Endothelial cell of umbilical vein (primary cell): ENCODE data around the gene PDHX. TPM values are rescaled to one million over a fixed set of nuclear protein-coding genes. Genes with fewer than 3 reads are reported as not detected.

Experiments used
- BruUV-seq: library from RNA; stranded (reverse); fragments of 400-500 nt; replicated peaks from 2 replicates; lab custom pipeline; 2021; lab: Mats Ljungman, UMichigan
- CTCF ChIA-PET: fragments of 300-600, 350-600 bp; sonication (Branson Sonifier 250); formaldehyde crosslinking; loops from one replicate; lab custom pipeline; 2021; ENCODE audit warnings: antibody characterized with exemption, inconsistent platforms; lab: Charles Lee
- POLR2A ChIA-PET: fragments of 300-600, 350-600 bp; sonication (Branson Sonifier 250); formaldehyde crosslinking; loops from one replicate; lab custom pipeline; 2021; ENCODE audit warnings: antibody characterized with exemption, inconsistent platforms; lab: Charles Lee
- DNase-seq: peaks from one replicate; pipeline ENCODE4 v3.0.0-alpha.2; 2011; ENCODE audit warnings: low read depth, low spot score
- FAIRE-seq: peaks from 2 replicates; lab custom pipeline; 2011; peaks lifted over from hg19 to GRCh38; lab: Jason Lieb, UNC
- H2AFZ ChIP-seq: 2 replicates; pipeline ENCODE4 v1.6.0; 2012; ENCODE audit warnings: low read depth, low read length, control low read depth, inconsistent platforms
- H3K27ac ChIP-seq: 2 replicates; pipeline ENCODE4 v1.5.1; 2011; ENCODE audit warnings: low read depth, mild to moderate bottlenecking, control low read depth, low read length, moderate library complexity; ENCODE audit not compliant: insufficient read depth
- H3K27me3 ChIP-seq, 2 experiments: 2 replicates each; pipeline versions ENCODE4 v1.6.0 to v1.6.1; 2011; ENCODE audit warnings: low read length in 2 of 2, mixed read lengths in 1 of 2; ENCODE audit not compliant: control insufficient read depth in 2 of 2, insufficient read depth in 2 of 2
- H3K36me3 ChIP-seq, 2 experiments: 2 replicates in 1 of 2; 3 replicates in 1 of 2; pipeline ENCODE4 v1.5.1; 2011; ENCODE audit warnings: low read length in 2 of 2, mild to moderate bottlenecking in 1 of 2, moderate library complexity in 1 of 2; ENCODE audit not compliant: control insufficient read depth in 2 of 2, insufficient read depth in 2 of 2; ENCODE audit errors: extremely low read depth in 1 of 2
- H3K4me1 ChIP-seq: 3 replicates; pipeline ENCODE4 v1.5.1; 2011; ENCODE audit warnings: mild to moderate bottlenecking, low read length; ENCODE audit not compliant: control insufficient read depth, insufficient read depth; ENCODE audit errors: extremely low read depth
- H3K4me2 ChIP-seq: 2 replicates; pipeline ENCODE4 v1.6.1; 2011; ENCODE audit warnings: low read length, control low read depth, mixed read lengths; ENCODE audit not compliant: insufficient read depth
- H3K4me3 ChIP-seq, 3 experiments: fragments of 200-600 bp in 1 of 3; sonication (generic), shearing (Covaris generic) in 1 of 3; replicated peaks in 1 of 3; 2 replicates each; pipeline ENCODE4 v1.5.1; 2011 to 2016; ENCODE audit warnings: control low read depth in 3 of 3, low read length in 3 of 3, mild to moderate bottlenecking in 2 of 3, inconsistent platforms in 1 of 3, low read depth in 1 of 3, moderate library complexity in 1 of 3; ENCODE audit not compliant: insufficient read depth in 1 of 3
- H3K79me2 ChIP-seq: 2 replicates; pipeline ENCODE4 v1.6.0; 2012; ENCODE audit warnings: low read length, inconsistent platforms; ENCODE audit not compliant: control insufficient read depth, insufficient read depth
- H3K9ac ChIP-seq: replicated peaks from 2 replicates; pipeline ENCODE3; 2011; ENCODE audit warnings: low read length, control low read depth; ENCODE audit not compliant: insufficient read depth; ENCODE audit errors: extremely low read depth
- H3K9me1 ChIP-seq: replicated peaks from 3 replicates; pipeline ENCODE4 v1.6.0; 2011; ENCODE audit warnings: mild to moderate bottlenecking, low read length; ENCODE audit not compliant: control insufficient read depth, insufficient read depth; ENCODE audit errors: extremely low read depth
- H3K9me3 ChIP-seq: replicated peaks from 2 replicates; pipeline ENCODE4 v1.5.1; 2012; ENCODE audit warnings: low read length, inconsistent platforms; ENCODE audit not compliant: control insufficient read depth, insufficient read depth
- H4K20me1 ChIP-seq: replicated peaks from 2 replicates; pipeline ENCODE3; 2011; ENCODE audit warnings: mild to moderate bottlenecking, low read length; ENCODE audit not compliant: control insufficient read depth, insufficient read depth; ENCODE audit errors: extremely low read depth
- GATA2 ChIP-seq: IDR thresholded peaks from 2 replicates; pipeline ENCODE4 v1.7.0; 2011; ENCODE audit warnings: low read depth, mild to moderate bottlenecking, moderate library complexity, mixed read lengths, low read length; ENCODE audit not compliant: insufficient read length, insufficient read depth
- MAX ChIP-seq: IDR thresholded peaks from 2 replicates; pipeline ENCODE4 v1.6.1; 2011; ENCODE audit not compliant: insufficient read depth, insufficient read length
- POLR2A ChIP-seq: IDR thresholded peaks from 2 replicates; pipeline ENCODE4 v1.6.1; 2012; ENCODE audit warnings: low read depth, mild to moderate bottlenecking, control low read depth, low read length
- POLR2AphosphoS5 ChIP-seq: IDR thresholded peaks from 2 replicates; pipeline ENCODE4 v1.6.1; 2012; ENCODE audit warnings: low read depth, mild to moderate bottlenecking, control low read depth, low read length, moderate library complexity; ENCODE audit not compliant: insufficient read depth
- dilution Hi-C: fragments of 300-500 bp; cut with MboI; formaldehyde crosslinking; loops from one replicate; pipeline ENCODE4 v1.15.0; 2019; ENCODE audit warnings: low sequenced_read_pairs; ENCODE audit not compliant: extremely low pct_ligation_motif_present
- intact Hi-C: fragments of 100-400 bp; cut with micrococcal nuclease; formaldehyde crosslinking; loops from one replicate; pipeline ENCODE4 v1.10.0; 2022
- polyA plus RNA-seq, 4 experiments: library from polyadenylated mRNA; depleted of rRNA in 3 of 4; stranded (reverse) in 3 of 4; unstranded in 1 of 4; fragments of >200 nt; gene quantifications; 2 replicates each; pipeline versions ENCODE4 v1.2.1 to v1.2.3, GENCODE V29; 2011 to 2012; ENCODE audit warnings: missing spikeins in 1 of 4
- total RNA-seq: library from RNA; stranded (reverse); gene quantifications from 2 replicates; pipeline ENCODE4 v1.2.3, GENCODE V29; 2021
- TF ChIP-seq, protein P1 (sequence below), 2 donors: IDR thresholded peaks; 1 replicate in 1 of 2; 2 replicates in 1 of 2; pipeline ENCODE4 v1.5.1; 2011; ENCODE audit warnings: low read length in 2 of 2, mild to moderate bottlenecking in 2 of 2, moderate library complexity in 2 of 2, control low read depth in 1 of 2, inconsistent platforms in 1 of 2, low read depth in 1 of 2; ENCODE audit not compliant: insufficient read depth in 1 of 2; ENCODE audit errors: extremely low read depth in 1 of 2

PDHX gene
- total and polyA plus RNA-seq, 2 donors (not counting 3 experiments of a cell fraction or from before 2014, with no cell fraction given): 10.5 to 30.5 TPM

DNA sequence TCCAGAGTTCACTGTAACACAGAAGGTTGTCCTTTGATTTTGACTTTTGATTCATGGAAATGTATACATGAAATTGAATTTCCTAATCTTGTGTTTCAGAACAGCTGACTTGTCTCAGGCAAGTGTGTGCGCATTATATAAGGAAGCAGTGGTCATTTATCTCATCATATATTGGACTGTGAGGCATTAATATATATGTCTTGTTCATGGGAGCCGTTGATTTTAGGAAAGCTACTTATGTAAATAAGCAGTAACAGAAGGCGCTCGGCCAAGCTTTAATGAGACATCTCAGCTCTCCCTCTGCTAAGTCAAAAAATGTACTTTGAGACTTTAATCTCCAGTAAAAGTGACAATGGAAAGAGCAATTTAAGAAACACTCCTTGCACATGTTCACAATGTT lies 100.5 kb downstream of the PDHX start:
- no peaks in the 10 kb centered on the region for H3K36me3 ChIP-seq
- dilution Hi-C loops (no loop called here), intact Hi-C loops (no loop called here)
- no peaks in the 10 kb centered on the region for H3K9me3 ChIP-seq
- ChIA-PET CTCF (interaction anchor here (0.9 to 2.2 kb wide), 4 partner anchors 13 to 229 kb away, joined by 3 to 5 read pairs (median 4); no protein-coding TSS in a partner anchor), POLR2A (interaction anchor here (0.7 kb wide), 1 partner anchor 72 kb away, joined by 4 read pairs; no protein-coding TSS in a partner anchor)
- no peak for FAIRE-seq
- H2AFZ ChIP-seq: no peak overlapping the region
- H3K27ac ChIP-seq: no peak overlapping the region
- H3K9me1 ChIP-seq: no peaks in the 10 kb centered on the region
- H3K9ac ChIP-seq: no peak overlapping the region
- BruUV-seq: no TSS peak
- no peak overlapping the region for H3K4me3 ChIP-seq
- H3K27me3 ChIP-seq: no peaks in the 10 kb centered on the region
- H3K79me2 ChIP-seq: no peaks in the 10 kb centered on the region
- no peaks in the 10 kb centered on the region for H4K20me1 ChIP-seq
- H3K4me1 ChIP-seq: no peaks in the 10 kb centered on the region
- H3K4me2 ChIP-seq: no peak overlapping the region
- TF ChIP-seq GATA2 (no peak), MAX (no peak), POLR2A (no peak), POLR2AphosphoS5 (no peak)
- TF ChIP-seq, protein P1, sequence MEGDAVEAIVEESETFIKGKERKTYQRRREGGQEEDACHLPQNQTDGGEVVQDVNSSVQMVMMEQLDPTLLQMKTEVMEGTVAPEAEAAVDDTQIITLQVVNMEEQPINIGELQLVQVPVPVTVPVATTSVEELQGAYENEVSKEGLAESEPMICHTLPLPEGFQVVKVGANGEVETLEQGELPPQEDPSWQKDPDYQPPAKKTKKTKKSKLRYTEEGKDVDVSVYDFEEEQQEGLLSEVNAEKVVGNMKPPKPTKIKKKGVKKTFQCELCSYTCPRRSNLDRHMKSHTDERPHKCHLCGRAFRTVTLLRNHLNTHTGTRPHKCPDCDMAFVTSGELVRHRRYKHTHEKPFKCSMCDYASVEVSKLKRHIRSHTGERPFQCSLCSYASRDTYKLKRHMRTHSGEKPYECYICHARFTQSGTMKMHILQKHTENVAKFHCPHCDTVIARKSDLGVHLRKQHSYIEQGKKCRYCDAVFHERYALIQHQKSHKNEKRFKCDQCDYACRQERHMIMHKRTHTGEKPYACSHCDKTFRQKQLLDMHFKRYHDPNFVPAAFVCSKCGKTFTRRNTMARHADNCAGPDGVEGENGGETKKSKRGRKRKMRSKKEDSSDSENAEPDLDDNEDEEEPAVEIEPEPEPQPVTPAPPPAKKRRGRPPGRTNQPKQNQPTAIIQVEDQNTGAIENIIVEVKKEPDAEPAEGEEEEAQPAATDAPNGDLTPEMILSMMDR (IDR thresholded peaks at IDR 0.05; ENCODE audit: extremely low read depth in 1 of 2, insufficient read depth in 1 of 2, low read depth in 1 of 2, low read length in 2 of 2): no peak
- DNase-seq: no peak
